ENCODE measurements around the gene MFN2. TPM values are rescaled to one million over a fixed set of nuclear protein-coding genes. Genes with fewer than 3 reads are reported as not detected.

The MFN2 gene
- total and polyA plus RNA-seq, 9 of the 15 experiments (the other 6 are each of a cell fraction or from before 2014, with no cell fraction given): 10.5 to 158 (median 87.1) TPM

DNA sequence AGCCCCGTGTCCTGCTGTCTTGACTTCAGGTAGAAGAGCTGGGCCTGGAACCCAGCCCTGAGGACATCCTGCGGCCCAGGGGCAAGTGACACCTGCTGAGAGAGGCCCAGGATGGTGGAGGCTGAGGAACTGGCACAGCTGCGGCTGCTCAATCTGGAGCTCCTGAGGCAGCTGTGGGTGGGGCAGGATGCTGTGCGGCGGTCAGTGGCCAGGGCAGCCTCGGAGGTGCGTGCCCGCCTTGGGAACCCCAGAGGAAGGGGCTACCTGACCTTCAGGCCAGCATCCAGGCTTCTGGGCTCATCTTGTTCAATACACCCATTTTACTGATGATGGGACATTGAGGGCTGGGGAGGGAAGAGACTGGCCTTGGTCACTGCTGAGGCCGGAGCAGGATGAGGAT is 41.4 kb downstream of the MFN2 start:
- CTCF ChIA-PET (ENCODE audit: low intra/inter-chr PET ratio): no interaction called here
- FAIRE-seq: no peak
- TF ChIP-seq SNRNP70 (optimal IDR thresholded peaks at IDR 0.05; ENCODE audit: low read depth, low read length): no peak
- TF ChIP-seq, protein P1, sequence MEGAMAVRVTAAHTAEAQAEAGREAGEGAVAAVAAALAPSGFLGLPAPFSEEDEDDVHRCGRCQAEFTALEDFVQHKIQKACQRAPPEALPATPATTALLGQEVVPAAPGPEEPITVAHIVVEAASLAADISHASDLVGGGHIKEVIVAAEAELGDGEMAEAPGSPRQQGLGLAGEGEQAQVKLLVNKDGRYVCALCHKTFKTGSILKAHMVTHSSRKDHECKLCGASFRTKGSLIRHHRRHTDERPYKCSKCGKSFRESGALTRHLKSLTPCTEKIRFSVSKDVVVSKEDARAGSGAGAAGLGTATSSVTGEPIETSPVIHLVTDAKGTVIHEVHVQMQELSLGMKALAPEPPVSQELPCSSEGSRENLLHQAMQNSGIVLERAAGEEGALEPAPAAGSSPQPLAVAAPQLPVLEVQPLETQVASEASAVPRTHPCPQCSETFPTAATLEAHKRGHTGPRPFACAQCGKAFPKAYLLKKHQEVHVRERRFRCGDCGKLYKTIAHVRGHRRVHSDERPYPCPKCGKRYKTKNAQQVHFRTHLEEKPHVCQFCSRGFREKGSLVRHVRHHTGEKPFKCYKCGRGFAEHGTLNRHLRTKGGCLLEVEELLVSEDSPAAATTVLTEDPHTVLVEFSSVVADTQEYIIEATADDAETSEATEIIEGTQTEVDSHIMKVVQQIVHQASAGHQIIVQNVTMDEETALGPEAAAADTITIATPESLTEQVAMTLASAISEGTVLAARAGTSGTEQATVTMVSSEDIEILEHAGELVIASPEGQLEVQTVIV (CRISPR knock-in tag; IDR thresholded peaks at IDR 0.05; ENCODE audit: borderline replicate concordance): no peak
- Histone ChIP-seq H3K4me1 (replicated peaks in 1 of 2; ENCODE audit: control insufficient read depth in 2 of 2, insufficient read depth in 2 of 2, low read length in 2 of 2) (peaks cover 5 to 40% of the 10 kb centered on the region in 2 experiments), H3K4me2 (ENCODE audit: insufficient read depth, low read length) (no peak overlapping the region), H3K9me1 (ENCODE audit: control insufficient read depth, insufficient read depth, low read length) (no peaks in the 10 kb centered on the region), H3K9me3 (replicated peaks; ENCODE audit: control insufficient read depth, insufficient read depth, low read depth, low read length) (no peaks in the 10 kb centered on the region), H3K27ac (ENCODE audit: extremely low read depth, low read depth, low read length) (no peak overlapping the region), H3K4me3 (no peak overlapping the region), H3K36me3 (ENCODE audit: control insufficient read depth, insufficient read depth, low read length) (peaks cover 48% of the 10 kb centered on the region), H3K9ac (ENCODE audit: insufficient read depth in 1 of 2, low read depth in 2 of 2, low read length in 2 of 2) (peak overlapping the region in 1 of 2 experiments; percentile 80; a peak in 2 of 4 replicates), H3K79me2 (ENCODE audit: control insufficient read depth, insufficient read depth, low read length) (peaks cover 34% of the 10 kb centered on the region), H3K27me3 (ENCODE audit: control insufficient read depth in 2 of 2, insufficient read depth in 2 of 2, low read length in 2 of 2) (no peaks in the 10 kb centered on the region), H2AFZ (ENCODE audit: low read depth, low read length) (no peak overlapping the region), H4K20me1 (replicated peaks; ENCODE audit: control insufficient read depth, insufficient read depth, low read length) (no peaks in the 10 kb centered on the region)
- BruUV-seq (replicated peaks): TSS peak; percentile 42
- in situ Hi-C loops (cut with MboI) (no loop called here), intact Hi-C loops (cut with micrococcal nuclease) (no loop called here)
- no peak for DNase-seq (ENCODE audit: extremely low read depth in 1 of 4, low spot score in 3 of 4)
- ATAC-seq: no peak
- 96% methylated on average over 9 of the region's 9 CpGs for WGBS (ENCODE audit: insufficient coverage, low coverage, missing lambda C conversion rate)
- POLR2A ChIA-PET: interaction anchor here (0.6 to 2.2 kb wide), 4 partner anchors 111 to 231 kb away, joined by 3 to 6 read pairs (median 4); no protein-coding TSS in a partner anchor

DNA sequence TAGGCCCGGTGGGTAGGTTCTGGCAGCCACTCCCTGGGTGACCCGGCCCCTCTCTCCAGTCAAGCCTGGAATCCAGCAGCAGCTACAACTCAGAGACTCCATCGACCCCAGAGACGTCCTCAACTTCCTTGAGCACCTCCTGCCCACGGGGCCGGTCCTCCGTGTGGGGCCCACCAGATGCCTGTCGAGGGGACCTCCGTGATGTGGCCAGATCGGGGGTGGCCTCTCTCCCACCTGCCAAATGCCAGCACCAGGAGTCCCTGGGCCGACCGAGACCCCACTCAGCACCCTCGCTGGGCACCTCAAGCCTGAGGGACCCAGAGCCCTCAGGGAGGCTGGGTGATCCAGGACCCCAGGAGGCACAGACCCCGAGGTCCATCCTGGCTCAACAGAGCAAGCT is 41.8 kb downstream of the MFN2 start:
- DNase-seq (ENCODE audit: extremely low read depth in 1 of 4, low spot score in 3 of 4) (no peak), ATAC-seq (no peak), FAIRE-seq (no peak)
- intact Hi-C loops (cut with micrococcal nuclease) (no loop called here), in situ Hi-C loops (cut with MboI) (no loop called here)
- WGBS (ENCODE audit: insufficient coverage, low coverage, missing lambda C conversion rate): 96% methylated on average over 12 of the region's 14 CpGs
- no TSS peak for BruUV-seq (replicated peaks)
- ChIA-PET CTCF (ENCODE audit: low intra/inter-chr PET ratio) (no interaction called here), POLR2A (interaction anchor here (0.6 to 2.2 kb wide), 4 partner anchors 111 to 232 kb away, joined by 3 to 6 read pairs (median 4); no protein-coding TSS in a partner anchor)
- Histone ChIP-seq H4K20me1 (replicated peaks; ENCODE audit: control insufficient read depth, insufficient read depth, low read length) (no peaks in the 10 kb centered on the region), H3K4me2 (ENCODE audit: insufficient read depth, low read length) (no peak overlapping the region), H3K4me1 (replicated peaks in 1 of 2; ENCODE audit: control insufficient read depth in 2 of 2, insufficient read depth in 2 of 2, low read length in 2 of 2) (peaks cover 5 to 40% of the 10 kb centered on the region in 2 experiments), H3K27ac (ENCODE audit: extremely low read depth, low read depth, low read length) (no peak overlapping the region), H3K36me3 (ENCODE audit: control insufficient read depth, insufficient read depth, low read length) (peaks cover 51% of the 10 kb centered on the region), H3K4me3 (no peak overlapping the region), H3K9ac (ENCODE audit: insufficient read depth in 1 of 2, low read depth in 2 of 2, low read length in 2 of 2) (peak overlapping the region in 1 of 2 experiments; percentile 80; a peak in 2 of 4 replicates), H3K9me1 (ENCODE audit: control insufficient read depth, insufficient read depth, low read length) (no peaks in the 10 kb centered on the region), H3K27me3 (ENCODE audit: control insufficient read depth in 2 of 2, insufficient read depth in 2 of 2, low read length in 2 of 2) (no peaks in the 10 kb centered on the region), H3K79me2 (ENCODE audit: control insufficient read depth, insufficient read depth, low read length) (peaks cover 34% of the 10 kb centered on the region), H2AFZ (ENCODE audit: low read depth, low read length) (no peak overlapping the region), H3K9me3 (replicated peaks; ENCODE audit: control insufficient read depth, insufficient read depth, low read depth, low read length) (no peaks in the 10 kb centered on the region)
- TF ChIP-seq MTA2 (IDR thresholded peaks at IDR 0.05; ENCODE audit: low read depth): no peak
- 0 out of 2 replicates have a peak, but pooled peaks have one; percentile 29 for TF ChIP-seq ZC3H4 (CRISPR knock-in tag; IDR thresholded peaks at IDR 0.05; ENCODE audit: borderline replicate concordance)
- no peak for TF ChIP-seq MAFF (IDR thresholded peaks at IDR 0.05; ENCODE audit: low read length)
